ENCODE measurements around the gene CHID1.

DNA sequence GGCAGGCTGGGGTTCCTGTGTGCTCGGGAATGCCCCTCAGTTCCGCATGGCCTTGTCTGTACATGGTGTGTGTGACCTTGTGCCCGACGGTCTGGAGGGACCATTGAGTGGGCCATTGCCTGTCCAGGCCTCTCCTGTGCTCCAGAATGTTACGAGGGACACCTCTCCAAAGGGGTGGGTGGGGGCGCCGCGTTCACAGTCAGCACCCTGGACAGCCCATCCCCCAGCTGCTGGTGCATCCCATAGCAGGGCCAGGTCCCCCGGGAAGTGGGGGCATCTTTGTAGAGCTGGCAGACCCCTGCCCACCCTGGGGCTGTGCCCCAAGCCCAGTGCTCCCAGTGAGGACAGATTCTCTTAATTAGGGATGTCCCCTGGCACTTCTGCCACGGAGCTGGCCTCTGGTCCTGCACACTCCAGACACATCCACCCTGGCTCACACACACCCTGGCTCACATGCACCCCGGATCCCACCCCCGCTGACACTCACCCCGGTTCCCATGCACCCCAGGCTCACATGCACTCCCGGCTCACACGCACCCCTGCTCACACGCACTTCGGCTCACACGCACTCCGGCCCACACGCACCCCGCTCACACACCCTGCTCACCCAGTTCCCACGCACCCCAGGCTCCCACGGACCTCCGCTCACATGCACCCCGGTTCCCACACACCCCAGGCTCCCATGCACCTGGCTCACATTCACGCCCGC, 52.4 kb downstream of the CHID1 start:
- TF ChIP-seq CTCF (IDR thresholded peaks at IDR 0.05; ENCODE audit: control extremely low read depth in 1 of 3, insufficient read depth in 1 of 3, low read depth in 1 of 3, low read length in 3 of 3) (no peak), SIX5 (IDR thresholded peaks at IDR 0.05; ENCODE audit: low read depth, low read length) (no peak), POLR2A (IDR thresholded peaks at IDR 0.05; ENCODE audit: control extremely low read depth in 1 of 2, low read depth in 2 of 2, low read length in 2 of 2) (no peak; a peak in 1 of 3 replicates), EGR1 (IDR thresholded peaks at IDR 0.05; ENCODE audit: borderline replicate concordance, low read depth, low read length) (no peak), RBBP5 (IDR thresholded peaks at IDR 0.05; ENCODE audit: borderline replicate concordance, low read depth, low read length) (no peak), KDM1A (IDR thresholded peaks at IDR 0.05; ENCODE audit: borderline replicate concordance, low read length) (no peak)
